ENCODE measurements around the gene MMP25. TPM values are rescaled to one million over a fixed set of nuclear protein-coding genes. Genes with fewer than 3 reads are reported as not detected.

Gene MMP25
- total RNA-seq, 1 experiment from 2014 or later, result 0.67 TPM

- Histone ChIP-seq H3K9me3 (ENCODE audit: control insufficient read depth, insufficient read depth, low read depth, low read length) (no peaks in the 10 kb centered on the region), H3K4me3 (ENCODE audit: low read depth in 2 of 2, low read length in 2 of 2) (no peak overlapping the region), H3K27me3 (ENCODE audit: control insufficient read depth, insufficient read depth, low read length) (no peaks in the 10 kb centered on the region), H3K36me3 (ENCODE audit: control insufficient read depth, insufficient read depth, low read length) (no peaks in the 10 kb centered on the region), H3K4me1 (ENCODE audit: control insufficient read depth, insufficient read depth, low read length) (no peaks in the 10 kb centered on the region), H3K27ac (ENCODE audit: low read length) (no peak overlapping the region)
- TF ChIP-seq CTCF (IDR thresholded peaks at IDR 0.05), result no peak
- no peak for TF ChIP-seq REST (IDR thresholded peaks at IDR 0.05; ENCODE audit: insufficient read depth in 1 of 2, low read depth in 2 of 2, low read length in 1 of 2)
- TF ChIP-seq POLR2AphosphoS5 (IDR thresholded peaks at IDR 0.05; ENCODE audit: low read depth, low read length), result no peak
- TF ChIP-seq TCF7L2 (IDR thresholded peaks at IDR 0.05; ENCODE audit: low read depth, low read length), result no peak
- TF ChIP-seq SIN3A (IDR thresholded peaks at IDR 0.05; ENCODE audit: borderline replicate concordance, insufficient read depth, low read depth, low read length), result no peak
- in situ Hi-C loops (cut with HindIII; ENCODE audit: low pct_unique_long_range_greater_than_20kb, low sequenced_read_pairs), result no loop called here
- intact Hi-C loops (cut with micrococcal nuclease; ENCODE audit: unreplicated experiment), result loop anchor here (10.0 kb wide), 1 partner anchor 75 kb away; no protein-coding TSS in a partner anchor
- POLR2A ChIA-PET, result no interaction called here
- CTCF ChIA-PET, result no interaction called here
- no peak for DNase-seq (ENCODE audit: low read depth, low spot score)
- BruUV-seq (replicated peaks), result no TSS peak
- no peak for ATAC-seq
These were observed 3.6 kb downstream of the MMP25 start for GRCh38 chr16:3049921-3050481.

- H3K4me3 ChIP-seq (ENCODE audit: low read depth in 2 of 2, low read length in 2 of 2), result no peak overlapping the region
- H3K4me1 ChIP-seq (ENCODE audit: control insufficient read depth, insufficient read depth, low read length), result no peaks in the 10 kb centered on the region
- no peak for TF ChIP-seq TCF7L2 (IDR thresholded peaks at IDR 0.05; ENCODE audit: low read depth, low read length)
- no peak for TF ChIP-seq REST (IDR thresholded peaks at IDR 0.05; ENCODE audit: insufficient read depth in 1 of 2, low read depth in 2 of 2, low read length in 1 of 2)
- TF ChIP-seq SIN3A (IDR thresholded peaks at IDR 0.05; ENCODE audit: borderline replicate concordance, insufficient read depth, low read depth, low read length), result no peak
- no peak for TF ChIP-seq CTCF (IDR thresholded peaks at IDR 0.05)
- TF ChIP-seq POLR2AphosphoS5 (IDR thresholded peaks at IDR 0.05; ENCODE audit: low read depth, low read length), result no peak
- H3K9me3 ChIP-seq (ENCODE audit: control insufficient read depth, insufficient read depth, low read depth, low read length), result no peaks in the 10 kb centered on the region
- CTCF ChIA-PET, result no interaction called here
- H3K36me3 ChIP-seq (ENCODE audit: control insufficient read depth, insufficient read depth, low read length), result no peaks in the 10 kb centered on the region
- ATAC-seq (no peak), DNase-seq (ENCODE audit: low read depth, low spot score) (no peak)
- BruUV-seq (replicated peaks), result no TSS peak
- in situ Hi-C loops (cut with HindIII; ENCODE audit: low pct_unique_long_range_greater_than_20kb, low sequenced_read_pairs) (no loop called here), intact Hi-C loops (cut with micrococcal nuclease; ENCODE audit: unreplicated experiment) (loop anchor here (10.0 kb wide), 1 partner anchor 74 kb away; no protein-coding TSS in a partner anchor)
- POLR2A ChIA-PET, result no interaction called here
- H3K27me3 ChIP-seq (ENCODE audit: control insufficient read depth, insufficient read depth, low read length), result no peaks in the 10 kb centered on the region
- H3K27ac ChIP-seq (ENCODE audit: low read length), result no peak overlapping the region
These were observed 4.1 kb downstream of the MMP25 start for GRCh38 chr16:3050487-3050886.

Measured in Panc1 (cell line).